K562 (cell line): ENCODE measurements around the gene CENPN. TPM values are rescaled to one million over a fixed set of nuclear protein-coding genes. Genes with fewer than 3 reads are reported as not detected.
A peak's percentile ranks its signal among the peaks of the same experiment; 100 is the strongest.

Experiments used
- BDP1 ChIP-seq: IDR thresholded peaks from 3 replicates; pipeline ENCODE4 v1.6.1; 2011; ENCODE audit not compliant: insufficient read length, insufficient read depth
- BRCA1 ChIP-seq, 2 experiments: fragments of 450-650 bp in 1 of 2; sonication (generic) in 1 of 2; formaldehyde crosslinking in 1 of 2; IDR thresholded peaks; 2 replicates each; pipeline versions ENCODE4 v1.5.0 to v1.6.1; 2017 to 2020; ENCODE audit warnings: mild to moderate bottlenecking in 1 of 2, missing genetic modification reagents in 1 of 2
- CHD4 ChIP-seq: fragments of 200-600 bp; sonication (generic); IDR thresholded peaks from 3 replicates; pipeline ENCODE4 v1.6.1; 2012; ENCODE audit warnings: low read depth, mild to moderate bottlenecking, mixed read lengths, low read length, inconsistent platforms; ENCODE audit not compliant: insufficient read depth, insufficient replicate concordance, poor library complexity, severe bottlenecking
- FOS ChIP-seq: IDR thresholded peaks from 3 replicates; pipeline ENCODE4 v1.6.1; 2011; ENCODE audit not compliant: insufficient read length; ENCODE audit errors: extremely low read depth
- FOSL1 ChIP-seq: fragments of 200-800 bp; sonication (Bioruptor generic); conservative IDR thresholded peaks from 2 replicates; pipeline ENCODE4 v1.6.1; 2016; ENCODE audit warnings: missing genetic modification characterization, missing compliant biosample characterization
- JUN ChIP-seq, 2 experiments: sonication (generic) in 1 of 2; formaldehyde crosslinking in 1 of 2; IDR thresholded peaks; 2 replicates each; pipeline versions ENCODE4 v1.6.1 to v1.8.0; 2012 to 2022; ENCODE audit warnings: borderline replicate concordance in 2 of 2, mild to moderate bottlenecking in 2 of 2, improper control_type of control experiment in 1 of 2, low read depth in 1 of 2, low read length in 1 of 2, missing genetic modification reagents in 1 of 2
- KDM1A ChIP-seq, 2 experiments: fragments of 450-650 bp; IDR thresholded peaks; 2 replicates each; pipeline ENCODE4 v1.6.1; 2016; ENCODE audit warnings: mild to moderate bottlenecking in 2 of 2
- NFE2 ChIP-seq: IDR thresholded peaks from 2 replicates; pipeline ENCODE4 v1.6.1; 2014; ENCODE audit warnings: antibody characterized with exemption, low read depth
- PHF21A ChIP-seq: fragments of 450-650 bp; IDR thresholded peaks from 2 replicates; pipeline ENCODE4 v1.6.1; 2017; ENCODE audit warnings: low read depth, borderline replicate concordance
- SMC3 ChIP-seq: conservative IDR thresholded peaks from 2 replicates; pipeline ENCODE4 v1.6.1; 2011; ENCODE audit warnings: low read depth, low read length, improper control_type of control experiment; ENCODE audit not compliant: insufficient read depth
- SRSF3 ChIP-seq: fragments of 200-400 bp; formaldehyde crosslinking; IDR thresholded peaks from 2 replicates; pipeline ENCODE4 v1.6.1; 2016; ENCODE audit warnings: mild to moderate bottlenecking, low read length, moderate library complexity; ENCODE audit not compliant: insufficient read depth
- TAF15 ChIP-seq: fragments of 200-400 bp; formaldehyde crosslinking; IDR thresholded peaks from 2 replicates; pipeline ENCODE4 v1.6.1; 2017; ENCODE audit warnings: mild to moderate bottlenecking, low read depth, low read length, moderate library complexity
- TEAD2 ChIP-seq: fragments of 450-650 bp; IDR thresholded peaks from 2 replicates; pipeline ENCODE4 v1.6.1; 2016; ENCODE audit warnings: missing genetic modification characterization, control low read depth, missing compliant biosample characterization
- ZFP30 ChIP-seq: fragments of 250-450 bp; sonication (Bioruptor Pico); IDR thresholded peaks from 2 replicates; pipeline ENCODE4 v1.8.0; 2022; ENCODE audit warnings: moderate library complexity, mild to moderate bottlenecking, inconsistent platforms, borderline replicate concordance
- ZNF586 ChIP-seq: fragments of 450-650 bp; formaldehyde crosslinking; conservative IDR thresholded peaks from 2 replicates; pipeline ENCODE4 v1.4.0; 2020; ENCODE audit warnings: mild to moderate bottlenecking, moderate library complexity
- polyA plus RNA-seq, 8 experiments: library from polyadenylated mRNA; depleted of rRNA in 4 of 8; stranded (reverse) in 5 of 8; unstranded in 3 of 8; fragments of >200 nt; fragmentation: Nextera tagmentation in 2 of 8; fragmentation: Illumina TruSeq in 1 of 8; extraction: Ambion mirVana in 2 of 8; extraction: Trizol in 1 of 8; gene quantifications; 2 replicates each; pipeline versions ENCODE4 v1.2.1 to v1.2.3, GENCODE V29; 2011 to 2014; ENCODE audit warnings: inconsistent platforms in 1 of 8, missing spikeins in 1 of 8
- total RNA-seq, 7 experiments: library from RNA; depleted of rRNA in 6 of 7; stranded (reverse); fragments of >200 nt in 6 of 7; fragmentation: Illumina TruSeq in 2 of 7; extraction: Trizol in 2 of 7; gene quantifications; 2 replicates each; pipeline versions ENCODE4 v1.2.1 to v1.2.3, GENCODE V29; 2011 to 2021; ENCODE audit warnings: low replicate concordance in 1 of 7
- TF ChIP-seq, protein P1 (sequence below): fragments of 250-450 bp; sonication (Bioruptor Pico); IDR thresholded peaks from 2 replicates; pipeline ENCODE4 v1.8.0; 2021; ENCODE audit warnings: moderate library complexity, mild to moderate bottlenecking, inconsistent platforms
- TF ChIP-seq, protein P2 (sequence below): sonication (generic); formaldehyde crosslinking; IDR thresholded peaks from 2 replicates; pipeline ENCODE4 v1.8.0; 2023; ENCODE audit warnings: mild to moderate bottlenecking, missing genetic modification reagents
- TF ChIP-seq, protein P3 (sequence below): sonication (generic); formaldehyde crosslinking; IDR thresholded peaks from 2 replicates; pipeline ENCODE4 v1.4.0; 2020; ENCODE audit warnings: mild to moderate bottlenecking, missing genetic modification reagents
- TF ChIP-seq, protein P4 (sequence below): fragments of 450-650 bp; formaldehyde crosslinking; IDR thresholded peaks from 2 replicates; pipeline ENCODE4 v1.4.0; 2020; ENCODE audit warnings: mild to moderate bottlenecking, moderate library complexity
- TF ChIP-seq, protein P5 (sequence below): fragments of 250-450 bp; sonication (Bioruptor Pico); IDR thresholded peaks from 2 replicates; pipeline ENCODE4 v1.8.0; 2021; ENCODE audit warnings: borderline replicate concordance, mild to moderate bottlenecking, moderate library complexity; ENCODE audit not compliant: poor library complexity, severe bottlenecking

CENPN gene
- total and polyA plus RNA-seq, 9 of the 15 experiments (the other 6 are each of a cell fraction or from before 2014, with no cell fraction given): 92.3 to 384 (median 140) TPM

DNA sequence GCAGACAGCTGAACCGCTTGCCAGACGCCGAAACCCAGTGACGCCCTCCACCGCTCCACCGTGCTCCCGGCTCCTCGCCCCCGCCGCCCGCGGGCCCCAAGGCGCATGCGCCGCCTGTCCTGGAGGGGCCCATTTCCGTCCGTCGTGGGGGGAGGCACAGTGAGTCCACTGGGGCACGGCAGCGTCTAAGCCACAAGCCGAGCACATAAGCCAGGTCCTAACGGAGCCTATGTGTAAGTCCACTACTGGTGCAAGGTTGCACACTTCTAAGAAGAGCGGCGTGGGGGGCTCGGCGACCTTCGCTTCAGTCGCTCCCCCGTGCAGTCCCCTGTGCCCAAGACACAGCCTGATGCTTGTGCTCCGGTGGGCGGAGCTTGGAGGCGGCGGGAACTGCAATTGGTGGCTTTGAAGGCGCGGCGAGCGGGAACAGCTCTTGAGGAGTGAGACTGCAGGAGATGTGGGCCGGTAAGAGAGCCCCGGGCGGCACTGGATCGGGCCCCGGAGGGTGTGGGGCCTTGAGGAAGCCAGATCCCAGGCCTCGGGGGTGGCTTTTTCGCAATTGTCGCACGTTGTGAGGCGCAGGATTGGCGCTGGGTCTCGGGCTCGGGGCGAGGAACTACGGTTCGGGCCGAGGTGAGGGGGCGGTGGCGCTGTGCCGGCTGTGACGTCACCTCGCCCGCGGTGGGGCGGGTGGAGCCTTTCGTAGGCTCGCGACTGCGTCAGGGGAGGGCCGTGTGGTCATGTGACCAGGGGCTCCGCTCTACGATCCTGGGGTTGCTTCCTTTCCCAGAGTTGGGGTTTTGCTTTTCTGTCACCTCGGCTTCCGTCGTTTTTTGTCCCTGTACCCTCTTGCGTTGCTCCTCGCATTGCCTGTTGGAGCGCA, at the start of gene CENPN, which contains the start of gene CMC2 (continued):
- TF ChIP-seq ZNF586 (CRISPR knock-in tag) (no peak), JUN (IDR thresholded peaks at IDR 0.05; ENCODE audit: borderline replicate concordance, low read depth, low read length) (peak; percentile 78), JUN (CRISPR knock-in tag; IDR thresholded peaks at IDR 0.05; ENCODE audit: borderline replicate concordance) (peak; percentile 96), SRSF3 (no peak), SMC3 (no peak), KDM1A (IDR thresholded peaks at IDR 0.05) (no peak), NFE2 (no peak), FOSL1 (peak; percentile 45; the same call in 1 of the 2 replicates), TEAD2 (tag) (no peak), BDP1 (no peak), PHF21A (no peak; the same call in 1 of the 2 replicates), TAF15 (no peak), CHD4 (no peak), BRCA1 (IDR thresholded peaks at IDR 0.05) (no peak), BRCA1 (CRISPR knock-in tag; IDR thresholded peaks at IDR 0.05) (no peak), FOS (no peak), ZFP30 (no peak)
- TF ChIP-seq, protein P1, sequence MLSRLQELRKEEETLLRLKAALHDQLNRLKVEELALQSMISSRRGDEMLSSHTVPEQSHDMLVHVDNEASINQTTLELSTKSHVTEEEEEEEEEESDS: no peak
- TF ChIP-seq, protein P2, sequence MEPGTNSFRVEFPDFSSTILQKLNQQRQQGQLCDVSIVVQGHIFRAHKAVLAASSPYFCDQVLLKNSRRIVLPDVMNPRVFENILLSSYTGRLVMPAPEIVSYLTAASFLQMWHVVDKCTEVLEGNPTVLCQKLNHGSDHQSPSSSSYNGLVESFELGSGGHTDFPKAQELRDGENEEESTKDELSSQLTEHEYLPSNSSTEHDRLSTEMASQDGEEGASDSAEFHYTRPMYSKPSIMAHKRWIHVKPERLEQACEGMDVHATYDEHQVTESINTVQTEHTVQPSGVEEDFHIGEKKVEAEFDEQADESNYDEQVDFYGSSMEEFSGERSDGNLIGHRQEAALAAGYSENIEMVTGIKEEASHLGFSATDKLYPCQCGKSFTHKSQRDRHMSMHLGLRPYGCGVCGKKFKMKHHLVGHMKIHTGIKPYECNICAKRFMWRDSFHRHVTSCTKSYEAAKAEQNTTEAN (CRISPR knock-in tag): no peak
- TF ChIP-seq, protein P3, sequence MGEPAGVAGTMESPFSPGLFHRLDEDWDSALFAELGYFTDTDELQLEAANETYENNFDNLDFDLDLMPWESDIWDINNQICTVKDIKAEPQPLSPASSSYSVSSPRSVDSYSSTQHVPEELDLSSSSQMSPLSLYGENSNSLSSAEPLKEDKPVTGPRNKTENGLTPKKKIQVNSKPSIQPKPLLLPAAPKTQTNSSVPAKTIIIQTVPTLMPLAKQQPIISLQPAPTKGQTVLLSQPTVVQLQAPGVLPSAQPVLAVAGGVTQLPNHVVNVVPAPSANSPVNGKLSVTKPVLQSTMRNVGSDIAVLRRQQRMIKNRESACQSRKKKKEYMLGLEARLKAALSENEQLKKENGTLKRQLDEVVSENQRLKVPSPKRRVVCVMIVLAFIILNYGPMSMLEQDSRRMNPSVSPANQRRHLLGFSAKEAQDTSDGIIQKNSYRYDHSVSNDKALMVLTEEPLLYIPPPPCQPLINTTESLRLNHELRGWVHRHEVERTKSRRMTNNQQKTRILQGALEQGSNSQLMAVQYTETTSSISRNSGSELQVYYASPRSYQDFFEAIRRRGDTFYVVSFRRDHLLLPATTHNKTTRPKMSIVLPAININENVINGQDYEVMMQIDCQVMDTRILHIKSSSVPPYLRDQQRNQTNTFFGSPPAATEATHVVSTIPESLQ (CRISPR knock-in tag): peak; percentile 95; the same call in 1 of the 2 replicates
- TF ChIP-seq, protein P4, sequence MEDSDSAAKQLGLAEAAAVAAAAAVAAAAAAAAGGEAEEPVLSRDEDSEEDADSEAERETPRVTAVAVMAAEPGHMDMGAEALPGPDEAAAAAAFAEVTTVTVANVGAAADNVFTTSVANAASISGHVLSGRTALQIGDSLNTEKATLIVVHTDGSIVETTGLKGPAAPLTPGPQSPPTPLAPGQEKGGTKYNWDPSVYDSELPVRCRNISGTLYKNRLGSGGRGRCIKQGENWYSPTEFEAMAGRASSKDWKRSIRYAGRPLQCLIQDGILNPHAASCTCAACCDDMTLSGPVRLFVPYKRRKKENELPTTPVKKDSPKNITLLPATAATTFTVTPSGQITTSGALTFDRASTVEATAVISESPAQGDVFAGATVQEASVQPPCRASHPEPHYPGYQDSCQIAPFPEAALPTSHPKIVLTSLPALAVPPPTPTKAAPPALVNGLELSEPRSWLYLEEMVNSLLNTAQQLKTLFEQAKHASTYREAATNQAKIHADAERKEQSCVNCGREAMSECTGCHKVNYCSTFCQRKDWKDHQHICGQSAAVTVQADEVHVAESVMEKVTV: peak; percentile 49; the same call in 1 of the 2 replicates
- TF ChIP-seq, protein P5, sequence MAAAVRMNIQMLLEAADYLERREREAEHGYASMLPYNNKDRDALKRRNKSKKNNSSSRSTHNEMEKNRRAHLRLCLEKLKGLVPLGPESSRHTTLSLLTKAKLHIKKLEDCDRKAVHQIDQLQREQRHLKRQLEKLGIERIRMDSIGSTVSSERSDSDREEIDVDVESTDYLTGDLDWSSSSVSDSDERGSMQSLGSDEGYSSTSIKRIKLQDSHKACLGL (CRISPR knock-in tag): no peak
